A673 (cell line): ENCODE results near the gene PSMD7. TPM values are rescaled to one million over a fixed set of nuclear protein-coding genes. Genes with fewer than 3 reads are reported as not detected.

Experiments used
- BruUV-seq: library from RNA; stranded (reverse); fragments of 400-500 nt; replicated peaks from 2 replicates; lab custom pipeline; 2021; lab: Mats Ljungman, UMichigan
- CTCF ChIA-PET: fragments of 300-600 bp; sonication (Branson Sonifier 250); formaldehyde crosslinking; loops from one replicate; lab custom pipeline; 2022; ENCODE audit warnings: antibody characterized with exemption; lab: Charles Lee
- POLR2A ChIA-PET: fragments of 300-600 bp; sonication (Branson Sonifier 250); formaldehyde crosslinking; loops from one replicate; lab custom pipeline; 2022; ENCODE audit warnings: antibody characterized with exemption; ENCODE audit not compliant: low non-redundant PET; lab: Charles Lee
- DNase-seq: peaks from one replicate; pipeline ENCODE4 v3.0.0-alpha.2; 2015; ENCODE audit warnings: low spot score
- H3K27ac ChIP-seq: fragments of 200-600 bp; sonication (generic); 2 replicates; pipeline ENCODE4 v1.5.1; 2016; ENCODE audit warnings: mixed run types, low read depth, mild to moderate bottlenecking, mixed read lengths, antibody characterized with exemption, low read length; ENCODE audit not compliant: poor library complexity, severe bottlenecking
- H3K27me3 ChIP-seq: fragments of 200-600 bp; sonication (generic); replicated peaks from 2 replicates; pipeline ENCODE4 v1.6.1; 2017; ENCODE audit warnings: mixed run types, low read depth, mild to moderate bottlenecking, mixed read lengths, antibody characterized with exemption, low read length; ENCODE audit not compliant: insufficient read depth, poor library complexity
- H3K36me3 ChIP-seq: fragments of 200-600 bp; sonication (generic); 2 replicates; pipeline ENCODE4 v1.6.1; 2016; ENCODE audit warnings: mixed run types, mild to moderate bottlenecking, mixed read lengths, antibody characterized with exemption, low read length; ENCODE audit not compliant: insufficient read depth, poor library complexity, severe bottlenecking
- H3K4me1 ChIP-seq: fragments of 200-600 bp; sonication (generic); 2 replicates; pipeline ENCODE4 v1.6.1; 2017; ENCODE audit warnings: mixed run types, mild to moderate bottlenecking, mixed read lengths, antibody characterized with exemption, low read length; ENCODE audit not compliant: insufficient read depth, poor library complexity, severe bottlenecking
- H3K4me3 ChIP-seq: fragments of 200-600 bp; sonication (generic); 2 replicates; pipeline ENCODE4 v1.5.1; 2016; ENCODE audit warnings: low read depth, mixed run types, mild to moderate bottlenecking, mixed read lengths, low read length; ENCODE audit not compliant: poor library complexity, severe bottlenecking
- H3K9me3 ChIP-seq: fragments of 200-600 bp; sonication (generic); 2 replicates; pipeline ENCODE4 v1.6.1; 2016; ENCODE audit warnings: mixed run types, low read depth, mild to moderate bottlenecking, mixed read lengths, antibody characterized with exemption, low read length; ENCODE audit not compliant: poor library complexity, severe bottlenecking
- EZH2 ChIP-seq: fragments of 200-600 bp; sonication (generic); IDR thresholded peaks from 2 replicates; pipeline ENCODE4 v1.6.1; 2017; ENCODE audit warnings: borderline replicate concordance, low read depth, mild to moderate bottlenecking, mixed read lengths, antibody characterized with exemption, low read length; ENCODE audit not compliant: poor library complexity, severe bottlenecking
- intact Hi-C: fragments of 100-400 bp; cut with micrococcal nuclease; formaldehyde crosslinking; loops from one replicate; pipeline ENCODE4 v1.10.0; 2022; ENCODE audit not compliant: unreplicated experiment
- total RNA-seq: library from RNA; stranded (reverse); gene quantifications from 2 replicates; pipeline ENCODE4 v1.2.3, GENCODE V29; 2021
- TF ChIP-seq, protein P1 (sequence below): fragments of 300-800, 200-600 bp; sonication (generic); conservative IDR thresholded peaks from 2 replicates; pipeline ENCODE4 v1.5.1; 2017; ENCODE audit warnings: low read depth, mild to moderate bottlenecking, antibody characterized with exemption, low read length, moderate library complexity, mixed read lengths

PSMD7 gene
- total RNA-seq, 1 experiment from 2014 or later: 188 TPM

DNA sequence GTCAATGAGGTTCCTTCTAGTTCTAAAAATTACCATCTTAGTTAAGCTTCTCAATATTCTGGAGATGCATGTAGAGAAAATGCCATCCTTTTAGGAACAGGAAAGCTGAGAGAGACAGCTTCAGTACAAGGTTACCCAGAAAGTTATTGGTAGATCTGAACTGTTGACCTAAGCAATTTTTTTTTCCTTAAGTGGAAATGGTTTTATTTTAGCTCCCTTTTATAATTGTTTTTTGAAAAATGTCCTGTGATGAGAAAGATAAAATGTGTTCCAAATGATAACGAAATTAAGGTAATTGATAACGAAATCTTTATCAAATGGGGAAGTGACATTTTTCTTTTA lies 8.2 kb downstream of the PSMD7 start:
- Histone ChIP-seq H3K4me3 (no peak overlapping the region), H3K4me1 (no peaks in the 10 kb centered on the region), H3K9me3 (no peaks in the 10 kb centered on the region), H3K27me3 (no peaks in the 10 kb centered on the region), H3K27ac (no peak overlapping the region), H3K36me3 (peaks cover 74% of the 10 kb centered on the region)
- POLR2A ChIA-PET: no interaction called here
- intact Hi-C loops: loop anchor here (10.0 kb wide), 1 partner anchor 350 kb away; no protein-coding TSS in a partner anchor
- DNase-seq: no peak
- TF ChIP-seq, protein P1, sequence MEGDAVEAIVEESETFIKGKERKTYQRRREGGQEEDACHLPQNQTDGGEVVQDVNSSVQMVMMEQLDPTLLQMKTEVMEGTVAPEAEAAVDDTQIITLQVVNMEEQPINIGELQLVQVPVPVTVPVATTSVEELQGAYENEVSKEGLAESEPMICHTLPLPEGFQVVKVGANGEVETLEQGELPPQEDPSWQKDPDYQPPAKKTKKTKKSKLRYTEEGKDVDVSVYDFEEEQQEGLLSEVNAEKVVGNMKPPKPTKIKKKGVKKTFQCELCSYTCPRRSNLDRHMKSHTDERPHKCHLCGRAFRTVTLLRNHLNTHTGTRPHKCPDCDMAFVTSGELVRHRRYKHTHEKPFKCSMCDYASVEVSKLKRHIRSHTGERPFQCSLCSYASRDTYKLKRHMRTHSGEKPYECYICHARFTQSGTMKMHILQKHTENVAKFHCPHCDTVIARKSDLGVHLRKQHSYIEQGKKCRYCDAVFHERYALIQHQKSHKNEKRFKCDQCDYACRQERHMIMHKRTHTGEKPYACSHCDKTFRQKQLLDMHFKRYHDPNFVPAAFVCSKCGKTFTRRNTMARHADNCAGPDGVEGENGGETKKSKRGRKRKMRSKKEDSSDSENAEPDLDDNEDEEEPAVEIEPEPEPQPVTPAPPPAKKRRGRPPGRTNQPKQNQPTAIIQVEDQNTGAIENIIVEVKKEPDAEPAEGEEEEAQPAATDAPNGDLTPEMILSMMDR: 0 out of 2 replicates have a peak, but pooled peaks have one; percentile 12
- TF ChIP-seq EZH2: no peak
- no TSS peak for BruUV-seq
- CTCF ChIA-PET: no interaction called here

DNA sequence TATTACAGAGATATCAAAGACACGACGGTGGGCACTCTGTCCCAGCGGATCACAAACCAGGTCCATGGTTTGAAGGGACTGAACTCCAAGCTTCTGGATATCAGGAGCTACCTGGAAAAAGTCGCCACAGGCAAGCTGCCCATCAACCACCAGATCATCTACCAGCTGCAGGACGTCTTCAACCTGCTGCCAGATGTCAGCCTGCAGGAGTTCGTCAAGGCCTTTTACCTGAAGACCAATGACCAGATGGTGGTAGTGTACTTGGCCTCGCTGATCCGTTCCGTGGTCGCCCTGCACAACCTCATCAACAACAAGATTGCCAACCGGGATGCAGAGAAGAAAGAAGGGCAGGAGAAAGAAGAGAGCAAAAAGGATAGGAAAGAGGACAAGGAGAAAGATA lies 8.7 kb downstream of the PSMD7 start:
- TF ChIP-seq, protein P1: no peak
- no peak for TF ChIP-seq EZH2
- Histone ChIP-seq H3K9me3 (no peaks in the 10 kb centered on the region), H3K36me3 (peaks cover 69% of the 10 kb centered on the region), H3K27me3 (no peaks in the 10 kb centered on the region), H3K27ac (no peak overlapping the region), H3K4me3 (no peak overlapping the region), H3K4me1 (no peaks in the 10 kb centered on the region)
- POLR2A ChIA-PET: no interaction called here
- intact Hi-C loops: loop anchor here (10.0 kb wide), 1 partner anchor 350 kb away; no protein-coding TSS in a partner anchor
- CTCF ChIA-PET: no interaction called here
- DNase-seq: no peak
- TSS peak; percentile 13 for BruUV-seq

DNA sequence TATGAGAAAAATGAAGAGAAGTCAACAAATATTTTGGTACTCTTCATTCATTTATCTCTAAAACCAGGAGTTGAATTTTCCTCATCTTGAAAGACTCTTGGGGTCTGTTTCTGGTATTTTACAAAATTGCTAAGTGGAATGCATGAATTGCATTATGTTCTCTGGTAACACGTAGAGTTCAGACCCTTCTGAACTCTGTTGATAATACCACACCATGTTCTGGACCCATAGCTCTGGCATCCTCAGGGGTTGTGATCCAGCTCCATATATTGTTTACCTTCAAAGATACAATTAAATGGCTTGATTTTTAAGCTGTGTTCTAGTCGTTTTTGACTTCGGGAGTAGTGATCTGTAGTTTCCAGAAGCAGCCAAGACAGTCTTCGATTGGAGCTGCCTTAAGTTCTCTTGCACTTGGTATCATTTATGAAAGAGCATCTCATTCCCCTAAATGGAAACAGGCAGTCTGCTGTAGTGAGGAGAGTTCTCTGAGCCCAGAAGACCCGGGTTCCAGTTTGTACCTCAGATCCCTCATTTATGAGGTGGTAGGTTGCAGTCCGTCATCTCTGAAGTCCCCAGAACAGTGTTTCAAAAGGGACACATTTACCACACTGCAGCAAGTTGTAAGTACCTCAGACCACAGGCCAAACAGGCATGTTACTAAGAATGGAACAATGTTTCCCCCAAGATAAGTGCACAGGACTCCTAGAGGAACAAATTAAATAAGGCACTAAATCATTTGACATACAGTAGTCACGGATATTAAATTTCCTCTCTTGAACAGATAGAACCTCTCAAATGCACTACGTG lies 9.6 kb downstream of the PSMD7 start:
- no peaks in the 10 kb centered on the region for H3K4me1 ChIP-seq
- no peak for DNase-seq
- H3K36me3 ChIP-seq: peaks cover 60% of the 10 kb centered on the region
- POLR2A ChIA-PET: no interaction called here
- H3K27me3 ChIP-seq: no peaks in the 10 kb centered on the region
- intact Hi-C loops: loop anchor here (10.0 kb wide), 1 partner anchor 349 kb away; no protein-coding TSS in a partner anchor
- H3K4me3 ChIP-seq: no peak overlapping the region
- no TSS peak for BruUV-seq
- TF ChIP-seq EZH2: no peak
- TF ChIP-seq, protein P1: no peak
- CTCF ChIA-PET: no interaction called here
- peak overlapping the region; percentile 8 for H3K27ac ChIP-seq
- H3K9me3 ChIP-seq: no peaks in the 10 kb centered on the region
